HG03045 (cell line): ENCODE measurements around the gene KLHL6.
"Not testable (repeated sequence)": the region's sequence is repeated elsewhere in the genome, so short reads cannot be mapped to it uniquely, and the experiment has no call there.

Experiments used
- ATAC-seq: cut with Tn5 transposase; IDR thresholded peaks from one replicate; pipeline ENCODE4 v1.9.1; 2021; ENCODE audit warnings: mild to moderate bottlenecking, moderate library complexity; ENCODE audit not compliant: unreplicated experiment

KLHL6 gene

GRCh38 chr3:183449791-183450190, 105.7 kb downstream of the KLHL6 start:
- ATAC-seq, result no peak

GRCh38 chr3:183449391-183449790, 106.1 kb downstream of the KLHL6 start:
- ATAC-seq, result no peak

GRCh38 chr3:183448369-183449128, 107.0 kb downstream of the KLHL6 start:
- no peak for ATAC-seq

- peak; percentile 91 for ATAC-seq
Measured at GRCh38 chr3:183447206-183448001, 108.1 kb downstream of the KLHL6 start.

GRCh38 chr3:183446838-183447205, 108.7 kb downstream of the KLHL6 start:
- ATAC-seq, result no peak

GRCh38 chr3:183444748-183445147, 110.8 kb downstream of the KLHL6 start:
- ATAC-seq, result no peak

- no peak for ATAC-seq
Measured at GRCh38 chr3:183443395-183444385, 111.8 kb downstream of the KLHL6 start.

- no peak for ATAC-seq
Measured at GRCh38 chr3:183442994-183443393, 112.5 kb downstream of the KLHL6 start.

- not testable (repeated sequence) for ATAC-seq
Measured at GRCh38 chr3:183440521-183440920, 115.0 kb downstream of the KLHL6 start.

- no peak for ATAC-seq
Measured at GRCh38 chr3:183439515-183439914, 116.0 kb downstream of the KLHL6 start.

- no peak for ATAC-seq
Measured at GRCh38 chr3:183438735-183439134, 116.8 kb downstream of the KLHL6 start.

GRCh38 chr3:183437666-183438564, 117.6 kb downstream of the KLHL6 start:
- no peak for ATAC-seq
